ENCODE measurements around the gene PKD1.

Gene PKD1

GRCh38 chr16:2040041-2040786, 95.5 kb downstream of the PKD1 start:
- no peak for DNase-seq (ENCODE audit: low read depth)
- H3K4me3 ChIP-seq (ENCODE audit: low read depth, low read length) = no peak overlapping the region
- no peak for TF ChIP-seq MYC (IDR thresholded peaks at IDR 0.05; ENCODE audit: low read depth, low read length)
- no peak for TF ChIP-seq POLR2A (IDR thresholded peaks at IDR 0.05; ENCODE audit: extremely low read depth, insufficient read length)
- TF ChIP-seq, protein P1, sequence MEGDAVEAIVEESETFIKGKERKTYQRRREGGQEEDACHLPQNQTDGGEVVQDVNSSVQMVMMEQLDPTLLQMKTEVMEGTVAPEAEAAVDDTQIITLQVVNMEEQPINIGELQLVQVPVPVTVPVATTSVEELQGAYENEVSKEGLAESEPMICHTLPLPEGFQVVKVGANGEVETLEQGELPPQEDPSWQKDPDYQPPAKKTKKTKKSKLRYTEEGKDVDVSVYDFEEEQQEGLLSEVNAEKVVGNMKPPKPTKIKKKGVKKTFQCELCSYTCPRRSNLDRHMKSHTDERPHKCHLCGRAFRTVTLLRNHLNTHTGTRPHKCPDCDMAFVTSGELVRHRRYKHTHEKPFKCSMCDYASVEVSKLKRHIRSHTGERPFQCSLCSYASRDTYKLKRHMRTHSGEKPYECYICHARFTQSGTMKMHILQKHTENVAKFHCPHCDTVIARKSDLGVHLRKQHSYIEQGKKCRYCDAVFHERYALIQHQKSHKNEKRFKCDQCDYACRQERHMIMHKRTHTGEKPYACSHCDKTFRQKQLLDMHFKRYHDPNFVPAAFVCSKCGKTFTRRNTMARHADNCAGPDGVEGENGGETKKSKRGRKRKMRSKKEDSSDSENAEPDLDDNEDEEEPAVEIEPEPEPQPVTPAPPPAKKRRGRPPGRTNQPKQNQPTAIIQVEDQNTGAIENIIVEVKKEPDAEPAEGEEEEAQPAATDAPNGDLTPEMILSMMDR (IDR thresholded peaks at IDR 0.05; ENCODE audit: low read depth, low read length) = no peak
- no peak for TF ChIP-seq MAX (IDR thresholded peaks at IDR 0.05; ENCODE audit: low read depth, low read length)

- no peak for DNase-seq (ENCODE audit: low read depth)
- no peak overlapping the region for H3K4me3 ChIP-seq (ENCODE audit: low read depth, low read length)
- TF ChIP-seq MAX (IDR thresholded peaks at IDR 0.05; ENCODE audit: low read depth, low read length) (no peak), MYC (IDR thresholded peaks at IDR 0.05; ENCODE audit: low read depth, low read length) (no peak), POLR2A (IDR thresholded peaks at IDR 0.05; ENCODE audit: extremely low read depth, insufficient read length) (no peak)
- TF ChIP-seq, protein P1 (IDR thresholded peaks at IDR 0.05; ENCODE audit: low read depth, low read length) = no peak
These were observed 96.2 kb downstream of the PKD1 start for GRCh38 chr16:2039274-2040031.

Measured in NB4 (cell line).